SU-DHL-6 (cell line): ENCODE data around the gene PYGB.

Source experiments
- H2AFZ ChIP-seq: fragments of 200-600 bp; sonication (generic); 2 replicates; pipeline ENCODE4 v1.6.1; 2014; ENCODE audit warnings: low read depth, mild to moderate bottlenecking, moderate library complexity, mixed read lengths, antibody characterized with exemption, low read length; ENCODE audit not compliant: severe bottlenecking
- H3F3A ChIP-seq: fragments of 200-600 bp; shearing (Covaris generic); 2 replicates; pipeline ENCODE4 v1.6.0; 2016; ENCODE audit warnings: antibody characterized with exemption, mild to moderate bottlenecking; ENCODE audit not compliant: insufficient read depth
- H3K27ac ChIP-seq: fragments of 200-600 bp; sonication (generic); 2 replicates; pipeline ENCODE4 v1.5.1; 2016; ENCODE audit warnings: low read depth, mild to moderate bottlenecking, low read length, moderate library complexity, mixed read lengths
- H3K27me3 ChIP-seq: fragments of 200-600 bp; sonication (generic), shearing (Covaris generic); 2 replicates; pipeline ENCODE4 v1.6.0; 2014; ENCODE audit warnings: mild to moderate bottlenecking, low read length
- H3K36me3 ChIP-seq: fragments of 200-600 bp; sonication (generic); 2 replicates; pipeline ENCODE4 v1.6.1; 2014; ENCODE audit warnings: mild to moderate bottlenecking, low read length, mixed read lengths
- H3K4me2 ChIP-seq: fragments of 300-600, 200-600 bp; shearing (Covaris generic), sonication (generic); 2 replicates; pipeline ENCODE4 v1.6.0; 2014; ENCODE audit warnings: low read length, low read depth, mild to moderate bottlenecking; ENCODE audit not compliant: poor library complexity, severe bottlenecking
- H3K4me3 ChIP-seq: fragments of 200-600 bp; sonication (generic); 2 replicates; pipeline ENCODE4 v1.5.1; 2014; ENCODE audit warnings: antibody characterized with exemption, low read length, mild to moderate bottlenecking, mixed read lengths; ENCODE audit not compliant: insufficient read depth, poor library complexity, severe bottlenecking
- H3K79me2 ChIP-seq: fragments of 200-600 bp; sonication (generic); 2 replicates; pipeline ENCODE4 v1.6.1; 2014; ENCODE audit warnings: mild to moderate bottlenecking, low read length, moderate library complexity; ENCODE audit not compliant: insufficient read depth
- H3K9ac ChIP-seq: fragments of 200-600 bp; sonication (generic); 2 replicates; pipeline ENCODE4 v1.7.0; 2014; ENCODE audit warnings: mild to moderate bottlenecking, low read length
- H3K9me2 ChIP-seq: fragments of 200-600 bp; sonication (generic); replicated peaks from 2 replicates; pipeline ENCODE4 v1.6.1; 2014; ENCODE audit warnings: low read length; ENCODE audit not compliant: insufficient read depth
- H3K9me3 ChIP-seq: fragments of 200-600 bp; sonication (generic); 2 replicates; pipeline ENCODE4 v1.6.1; 2014; ENCODE audit warnings: low read length, mixed read lengths; ENCODE audit not compliant: insufficient read depth
- H4K20me1 ChIP-seq: fragments of 200-600 bp; sonication (generic); 2 replicates; pipeline ENCODE4 v1.6.1; 2014; ENCODE audit warnings: low read depth, mild to moderate bottlenecking, antibody characterized with exemption, low read length, moderate library complexity, mixed read lengths
- CTCF ChIP-seq: fragments of 200-600 bp; sonication (generic); IDR thresholded peaks from one replicate; pipeline ENCODE4 v1.5.1; 2017; ENCODE audit warnings: antibody characterized with exemption, mild to moderate bottlenecking, low read length, moderate library complexity; ENCODE audit not compliant: insufficient read depth, poor library complexity, severe bottlenecking
- EZH2phosphoT487 ChIP-seq: fragments of 200-600 bp; sonication (generic), shearing (Covaris generic); conservative IDR thresholded peaks from 2 replicates; pipeline ENCODE4 v1.6.1; 2018; ENCODE audit warnings: mild to moderate bottlenecking, antibody characterized with exemption, low read length, moderate library complexity, mixed read lengths

The PYGB gene

GRCh38 chr20:25247518-25247955 is 348 bp upstream of the PYGB start:
- peak overlapping the region; percentile 57 for H3K4me2 ChIP-seq
- H3K9me3 ChIP-seq: no peaks in the 10 kb centered on the region
- H3K4me3 ChIP-seq: peak overlapping the region; percentile 67
- TF ChIP-seq EZH2phosphoT487: no peak
- no peak for TF ChIP-seq CTCF
- H3K36me3 ChIP-seq: no peaks in the 10 kb centered on the region
- H3K27ac ChIP-seq: no peak overlapping the region
- peak overlapping the region; percentile 72 for H3K9ac ChIP-seq
- no peaks in the 10 kb centered on the region for H3K27me3 ChIP-seq
- H3K9me2 ChIP-seq: no peaks in the 10 kb centered on the region
- peak overlapping the region; percentile 65 for H2AFZ ChIP-seq
- no peaks in the 10 kb centered on the region for H3K79me2 ChIP-seq
- peaks cover 6% of the 10 kb centered on the region; the same call in 1 of the 2 replicates for H4K20me1 ChIP-seq
- peaks cover 7% of the 10 kb centered on the region for H3F3A ChIP-seq

DNA sequence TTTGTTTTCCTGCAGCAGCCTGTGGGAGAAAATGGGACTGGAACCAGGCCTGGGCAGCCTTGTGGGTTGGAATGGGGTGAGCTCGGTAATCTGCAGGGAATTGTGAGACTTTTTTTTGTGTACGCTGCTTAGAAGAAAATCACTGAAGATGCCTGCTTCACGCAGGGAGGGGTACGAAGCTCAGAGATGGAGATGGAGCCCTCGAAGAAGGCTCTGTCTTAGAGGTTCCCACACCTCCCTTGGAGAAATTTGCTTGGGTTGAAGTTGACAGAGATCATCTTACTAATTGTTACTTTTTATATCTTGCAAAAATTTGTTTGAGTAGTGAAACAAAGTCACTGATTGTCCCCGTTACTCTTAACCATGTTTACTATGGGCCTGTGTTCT is 894 bp downstream of the PYGB start:
- peaks cover 6% of the 10 kb centered on the region; the same call in 1 of the 2 replicates for H4K20me1 ChIP-seq
- TF ChIP-seq CTCF (no peak), EZH2phosphoT487 (no peak)
- H3K27ac ChIP-seq: no peak overlapping the region
- no peaks in the 10 kb centered on the region for H3K9me3 ChIP-seq
- H3K4me2 ChIP-seq: peak overlapping the region; percentile 84
- no peaks in the 10 kb centered on the region for H3K9me2 ChIP-seq
- H3K9ac ChIP-seq: peak overlapping the region; percentile 72
- no peaks in the 10 kb centered on the region for H3K36me3 ChIP-seq
- no peaks in the 10 kb centered on the region for H3K79me2 ChIP-seq
- H3K27me3 ChIP-seq: no peaks in the 10 kb centered on the region
- H3K4me3 ChIP-seq: peak overlapping the region; percentile 67
- peaks cover 7% of the 10 kb centered on the region for H3F3A ChIP-seq
- H2AFZ ChIP-seq: peak overlapping the region; percentile 87

DNA sequence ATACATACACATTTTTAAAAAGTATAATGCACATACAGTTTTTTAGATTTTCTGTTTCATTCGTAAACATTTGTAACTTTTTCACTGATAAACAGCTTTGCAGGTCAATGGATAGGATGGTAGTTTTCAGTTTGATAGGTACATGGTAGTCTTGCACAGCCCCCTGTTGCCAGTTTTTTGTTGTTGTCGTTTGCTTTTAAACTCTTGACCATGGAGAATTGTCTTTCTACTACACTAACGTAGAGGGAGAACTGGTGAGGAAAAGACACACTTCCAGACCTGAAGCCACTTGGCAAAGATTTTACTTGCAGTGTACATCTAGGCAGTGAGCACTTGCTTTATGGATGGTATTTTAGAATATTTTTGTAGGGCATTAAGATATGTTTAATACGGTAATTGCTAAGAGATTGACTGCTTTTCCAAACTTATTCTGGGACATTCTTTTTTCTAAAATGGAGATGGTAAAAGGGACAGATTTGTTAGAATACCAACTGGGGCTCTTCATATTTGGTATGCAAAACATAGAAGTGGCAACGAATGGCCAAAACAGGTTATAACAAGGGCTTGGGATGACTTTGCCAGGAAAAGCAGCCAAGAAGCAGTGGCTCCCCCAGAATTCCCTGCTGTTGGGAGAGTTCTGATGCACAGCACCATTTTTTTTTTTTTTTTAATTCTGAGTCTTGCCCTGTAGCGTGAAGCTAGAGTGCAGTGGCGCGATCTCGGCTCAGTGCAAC is 1.5 kb downstream of the PYGB start:
- Histone ChIP-seq H3K27ac (no peak overlapping the region), H3K79me2 (no peaks in the 10 kb centered on the region), H3K9me2 (no peaks in the 10 kb centered on the region), H3F3A (peaks cover 7% of the 10 kb centered on the region), H4K20me1 (peaks cover 6% of the 10 kb centered on the region; the same call in 1 of the 2 replicates), H2AFZ (no peak overlapping the region), H3K27me3 (no peaks in the 10 kb centered on the region), H3K9ac (0 out of 2 replicates have a peak overlapping the region, but pooled peaks have one; percentile 72), H3K4me3 (peak overlapping the region; percentile 67), H3K36me3 (no peaks in the 10 kb centered on the region), H3K9me3 (no peaks in the 10 kb centered on the region), H3K4me2 (peak overlapping the region; percentile 84)
- TF ChIP-seq EZH2phosphoT487 (no peak), CTCF (no peak)
